Measurements from ENCODE around the gene CIAPIN1.
"Not testable (repeated sequence)": the region's sequence is repeated elsewhere in the genome, so short reads cannot be mapped to it uniquely, and the experiment has no call there.

The CIAPIN1 gene

GRCh38 chr16:57445510-57445909 is 1.7 kb downstream of the CIAPIN1 start:
- no peaks in the 10 kb centered on the region for H3K9me3 ChIP-seq
- peaks cover 0 to 27% (median 14%) of the 10 kb centered on the region in 4 donors for H3K4me1 ChIP-seq
- H3K27ac ChIP-seq: no peak overlapping the region
- no peak for DNase-seq
- H3K4me3 ChIP-seq: no peak overlapping the region
- TF ChIP-seq CTCF (IDR thresholded peaks at IDR 0.05): no peak
- intact Hi-C loops (cut with DNase I; ENCODE audit: low total_unique reads): no loop called here
- peaks cover 0 to 4% (median 0%) of the 10 kb centered on the region in 3 donors for H3K36me3 ChIP-seq
- H3K27me3 ChIP-seq: no peaks in the 10 kb centered on the region

- H3K36me3 ChIP-seq: peaks cover 6 to 12% (median 7%) of the 10 kb centered on the region in 3 donors
- H3K27ac ChIP-seq: no peak overlapping the region
- no peaks in the 10 kb centered on the region for H3K27me3 ChIP-seq
- H3K4me1 ChIP-seq: peaks cover 0 to 27% (median 14%) of the 10 kb centered on the region in 4 donors
- TF ChIP-seq CTCF (IDR thresholded peaks at IDR 0.05): no peak
- no peak overlapping the region for H3K4me3 ChIP-seq
- no peaks in the 10 kb centered on the region for H3K9me3 ChIP-seq
- intact Hi-C loops (cut with DNase I; ENCODE audit: low total_unique reads): no loop called here
- DNase-seq: no peak
Measured at GRCh38 chr16:57444711-57445110, 2.5 kb downstream of the CIAPIN1 start.

- H3K9me3 ChIP-seq; H3K4me3 ChIP-seq; H3K27ac ChIP-seq; H3K4me1 ChIP-seq; H3K27me3 ChIP-seq; intact Hi-C loops (cut with DNase I; ENCODE audit: low total_unique reads); DNase-seq: not testable (repeated sequence)
- H3K36me3 ChIP-seq: peaks cover 27 to 49% (median 43%) of the 10 kb centered on the region in 3 donors
Measured at GRCh38 chr16:57440551-57440950, 6.6 kb downstream of the CIAPIN1 start.

- H3K4me3 ChIP-seq; H3K27me3 ChIP-seq; DNase-seq; intact Hi-C loops (cut with DNase I; ENCODE audit: low total_unique reads); H3K27ac ChIP-seq; H3K4me1 ChIP-seq; H3K9me3 ChIP-seq: not testable (repeated sequence)
- H3K36me3 ChIP-seq: peaks cover 32 to 55% (median 49%) of the 10 kb centered on the region in 3 donors
Measured at GRCh38 chr16:57439947-57440346, 7.2 kb downstream of the CIAPIN1 start.

GRCh38 chr16:57435838-57436237 is 11.3 kb downstream of the CIAPIN1 start:
- intact Hi-C loops (cut with DNase I; ENCODE audit: low total_unique reads): no loop called here
- no peaks in the 10 kb centered on the region for H3K9me3 ChIP-seq

GRCh38 chr16:57434003-57434402 is 13.2 kb downstream of the CIAPIN1 start:
- Histone ChIP-seq H3K36me3 (peaks cover 70 to 97% (median 91%) of the 10 kb centered on the region in 3 donors), H3K27ac (no peak overlapping the region), H3K4me3 (no peak overlapping the region), H3K9me3 (no peaks in the 10 kb centered on the region), H3K27me3 (no peaks in the 10 kb centered on the region), H3K4me1 (no peaks in the 10 kb centered on the region)
- no peak for DNase-seq
- intact Hi-C loops (cut with DNase I; ENCODE audit: low total_unique reads): no loop called here
- no peak for TF ChIP-seq CTCF (IDR thresholded peaks at IDR 0.05)

More at GRCh38 chr16:57435838-57436237, 11.3 kb downstream of the CIAPIN1 start:
- no peak overlapping the region for H3K4me3 ChIP-seq
- peaks cover 66 to 95% (median 90%) of the 10 kb centered on the region in 3 donors for H3K36me3 ChIP-seq
- H3K27me3 ChIP-seq: no peaks in the 10 kb centered on the region
- H3K27ac ChIP-seq: no peak overlapping the region
- no peak for TF ChIP-seq CTCF (IDR thresholded peaks at IDR 0.05)
- H3K4me1 ChIP-seq: no peaks in the 10 kb centered on the region
- DNase-seq: no peak

GRCh38 chr16:57432989-57433388 is 14.2 kb downstream of the CIAPIN1 start:
- no peaks in the 10 kb centered on the region for H3K27me3 ChIP-seq
- DNase-seq: no peak
- H3K27ac ChIP-seq: no peak overlapping the region
- no peaks in the 10 kb centered on the region for H3K4me1 ChIP-seq
- H3K9me3 ChIP-seq: no peaks in the 10 kb centered on the region
- TF ChIP-seq CTCF (IDR thresholded peaks at IDR 0.05): no peak
- H3K36me3 ChIP-seq: peaks cover 73 to 98% (median 92%) of the 10 kb centered on the region in 3 donors
- intact Hi-C loops (cut with DNase I; ENCODE audit: low total_unique reads): no loop called here
- H3K4me3 ChIP-seq: no peak overlapping the region
